T-helper 2 cell (primary cell): Measurements from ENCODE around the gene GRAMD2A.
"Not testable (repeated sequence)": the region's sequence is repeated elsewhere in the genome, so short reads cannot be mapped to it uniquely, and the experiment has no call there.

ENCODE experiments used
- DNase-seq, 5 experiments: peaks; one replicate each; pipeline versions ENCODE4 v3.0.0 to v3.0.0-alpha.2; 2012 to 2022

Gene GRAMD2A

GRCh38 chr15:72184165-72184811, 13.3 kb downstream of the GRAMD2A start:
- DNase-seq, result no peak

- DNase-seq, result no peak
Observed at GRCh38 chr15:72183781-72184164, 13.8 kb downstream of the GRAMD2A start.

- DNase-seq, result no peak
Observed at GRCh38 chr15:72182673-72183072, 14.9 kb downstream of the GRAMD2A start.

GRCh38 chr15:72182244-72182643, 15.3 kb downstream of the GRAMD2A start:
- DNase-seq, result no peak

- no peak for DNase-seq
Observed at GRCh38 chr15:72180761-72181324, 16.7 kb downstream of the GRAMD2A start.

GRCh38 chr15:72179950-72180581, 17.5 kb downstream of the GRAMD2A start:
- no peak for DNase-seq

- DNase-seq, result no peak
Observed at GRCh38 chr15:72178976-72179585, 18.5 kb downstream of the GRAMD2A start.

GRCh38 chr15:72176743-72177142, 20.8 kb downstream of the GRAMD2A start:
- no peak for DNase-seq

- DNase-seq, result no peak
Observed at GRCh38 chr15:72176159-72176558, 21.4 kb downstream of the GRAMD2A start.

GRCh38 chr15:72175186-72176044, 22.2 kb downstream of the GRAMD2A start:
- no peak for DNase-seq

- DNase-seq, result no peak
Observed at GRCh38 chr15:72174551-72175165, 22.9 kb downstream of the GRAMD2A start.

- no peak for DNase-seq
Observed at GRCh38 chr15:72173864-72174550, 23.6 kb downstream of the GRAMD2A start.

GRCh38 chr15:72173401-72173800, 24.2 kb downstream of the GRAMD2A start:
- no peak for DNase-seq

- no peak for DNase-seq
Observed at GRCh38 chr15:72172796-72173195, 24.8 kb downstream of the GRAMD2A start.

- DNase-seq, result not testable (repeated sequence)
Observed at GRCh38 chr15:72171978-72172377, 25.6 kb downstream of the GRAMD2A start.

GRCh38 chr15:72170691-72171090, 26.9 kb downstream of the GRAMD2A start:
- no peak for DNase-seq

- no peak for DNase-seq
Observed at GRCh38 chr15:72169921-72170611, 27.5 kb downstream of the GRAMD2A start.

GRCh38 chr15:72169236-72169920, 28.2 kb downstream of the GRAMD2A start:
- no peak for DNase-seq

GRCh38 chr15:72168808-72169190, 28.8 kb downstream of the GRAMD2A start:
- DNase-seq, result no peak

GRCh38 chr15:72168131-72168807, 29.3 kb downstream of the GRAMD2A start:
- DNase-seq, result peak in 1 of 5 experiments; percentile 77
